Measurements from ENCODE around the gene MYL5.
A peak's percentile ranks its signal among the peaks of the same experiment; 100 is the strongest.
"Not testable (repeated sequence)": the region's sequence is repeated elsewhere in the genome, so short reads cannot be mapped to it uniquely, and the experiment has no call there.

Gene MYL5

DNA sequence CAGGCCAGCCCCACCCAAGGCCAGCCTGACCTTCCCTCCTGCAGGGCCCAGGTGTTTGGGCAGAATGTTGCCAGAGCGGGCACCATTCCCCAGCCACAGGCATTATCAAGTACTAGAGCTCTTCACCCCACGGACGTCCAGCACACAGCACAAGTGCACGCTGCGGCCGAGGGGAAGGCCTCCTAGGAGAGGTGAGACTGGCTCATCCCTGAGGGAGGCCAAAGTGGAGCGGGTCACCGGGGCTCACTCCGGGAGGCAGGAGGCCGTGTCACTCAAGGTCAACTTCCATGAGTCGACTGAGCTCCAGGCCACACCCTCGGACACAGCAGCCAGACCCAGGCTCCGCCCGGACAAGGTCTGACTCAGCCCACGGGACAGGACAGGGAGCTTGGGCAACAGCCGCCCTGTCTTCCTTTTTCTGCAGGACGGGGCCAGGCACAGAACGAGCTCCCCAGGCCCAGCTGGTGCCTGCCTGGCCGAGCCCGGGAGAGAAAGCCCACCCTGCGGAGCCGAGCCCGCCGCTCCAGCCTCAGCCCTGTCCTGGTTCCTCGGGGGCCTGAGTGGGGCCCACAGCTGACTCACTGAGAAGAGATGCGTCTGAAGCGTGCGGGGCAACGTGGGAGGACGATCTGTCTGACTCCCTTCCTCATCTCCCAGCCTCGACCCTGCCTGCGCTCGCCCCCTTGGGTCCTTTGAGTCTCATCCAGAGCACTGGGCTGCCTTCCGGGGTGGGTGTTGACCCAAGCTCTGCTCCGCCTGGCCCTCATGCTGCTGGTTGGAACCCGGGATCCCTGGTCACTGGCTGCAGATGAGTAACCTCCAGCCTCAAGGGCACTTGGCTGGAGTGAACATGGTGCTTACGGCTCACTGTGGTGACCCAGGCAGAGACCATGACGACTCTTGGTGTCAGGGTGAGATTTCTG lies 13.0 kb downstream of the MYL5 start:
- DNase-seq = no peak

DNA sequence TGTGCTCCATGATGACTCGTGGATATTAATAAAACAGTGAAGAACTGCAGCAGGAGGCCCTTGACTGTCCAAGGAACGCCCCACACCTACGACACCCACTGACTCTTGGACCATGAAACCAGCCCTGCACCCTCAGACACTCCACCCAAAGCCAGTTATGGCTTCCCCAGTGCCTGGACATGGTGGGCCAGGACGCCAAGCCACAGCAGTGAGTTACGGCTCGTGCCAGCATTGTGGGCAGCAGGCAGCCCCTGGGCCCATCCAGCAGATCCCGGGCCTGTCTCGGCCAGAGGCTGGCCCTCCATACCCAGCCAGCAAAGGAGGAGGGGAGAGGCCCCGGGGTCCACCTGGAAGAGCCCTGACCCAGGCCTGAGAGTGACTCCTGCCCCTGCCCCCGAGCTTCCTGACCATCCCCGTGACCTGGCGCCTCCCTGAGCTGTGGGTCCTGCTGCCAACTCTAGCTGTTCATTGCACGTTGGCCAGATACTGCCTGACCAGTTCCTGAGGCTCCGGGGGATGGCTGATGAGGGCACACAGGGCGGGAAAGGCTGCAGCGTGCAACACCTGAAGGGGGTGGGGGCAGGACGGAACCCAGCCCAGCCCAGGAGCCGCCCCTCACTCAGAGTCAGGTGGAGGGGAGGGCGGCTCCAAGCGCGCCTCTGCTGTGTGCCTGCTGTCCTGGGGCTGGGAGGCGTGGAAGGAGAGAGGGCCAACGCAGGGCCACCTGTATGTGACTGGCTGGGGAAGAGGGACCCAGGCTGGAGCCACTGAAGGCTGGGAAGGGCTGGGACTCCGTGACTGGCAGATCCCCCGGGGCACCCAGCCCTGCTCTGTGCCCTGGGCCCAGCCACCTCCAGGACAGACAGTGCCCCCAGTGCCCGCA lies 13.9 kb downstream of the MYL5 start:
- DNase-seq = no peak

DNA sequence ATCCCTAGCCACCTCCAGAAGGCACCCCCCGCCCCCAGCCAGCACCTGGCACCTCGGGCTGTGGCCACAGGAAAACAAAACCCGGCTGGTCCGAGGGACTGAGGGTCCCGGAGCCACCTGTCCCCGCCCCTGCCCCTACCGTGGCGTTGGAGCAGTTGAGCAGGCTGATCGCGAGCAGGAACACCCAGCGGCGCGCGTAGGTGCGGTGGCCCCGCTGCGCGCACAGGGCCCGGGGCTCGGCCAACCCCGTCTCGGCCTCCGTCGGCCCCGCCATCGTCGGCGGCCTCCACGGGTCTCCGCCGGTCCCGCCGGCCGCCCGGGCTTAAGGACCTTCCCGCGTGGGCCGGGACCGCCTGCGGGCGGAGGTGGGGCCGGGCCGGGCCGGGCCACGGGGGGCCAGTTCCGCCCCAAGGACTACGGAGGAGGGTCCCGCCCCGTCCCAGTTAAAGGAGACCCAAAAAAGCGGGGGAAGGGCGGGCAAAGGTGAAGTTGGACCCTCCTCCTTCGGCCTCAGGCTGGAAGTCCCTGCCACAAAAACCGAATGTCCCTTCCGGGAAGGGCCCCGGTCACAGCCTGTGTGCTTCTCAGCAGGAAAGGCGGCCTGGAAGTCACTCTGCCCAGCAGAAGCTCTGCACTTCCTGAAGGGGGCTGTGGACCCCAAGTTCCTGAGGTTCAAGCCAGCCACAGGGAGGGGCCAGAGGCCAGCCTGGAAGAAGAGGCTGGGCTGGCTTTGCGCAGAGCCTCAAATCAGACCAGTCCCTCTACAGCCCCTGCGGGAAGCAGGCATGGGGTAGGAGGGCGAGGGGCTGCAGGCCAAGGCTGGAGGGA lies 14.7 kb downstream of the MYL5 start, which contains the start of gene SLC49A3:
Gene SLC49A3, minus strand, starts transcription at position 298 of the 828 bp plus-strand sequence. Its CDS starts 24 bp downstream, at position 274.
- no peak for DNase-seq

DNA sequence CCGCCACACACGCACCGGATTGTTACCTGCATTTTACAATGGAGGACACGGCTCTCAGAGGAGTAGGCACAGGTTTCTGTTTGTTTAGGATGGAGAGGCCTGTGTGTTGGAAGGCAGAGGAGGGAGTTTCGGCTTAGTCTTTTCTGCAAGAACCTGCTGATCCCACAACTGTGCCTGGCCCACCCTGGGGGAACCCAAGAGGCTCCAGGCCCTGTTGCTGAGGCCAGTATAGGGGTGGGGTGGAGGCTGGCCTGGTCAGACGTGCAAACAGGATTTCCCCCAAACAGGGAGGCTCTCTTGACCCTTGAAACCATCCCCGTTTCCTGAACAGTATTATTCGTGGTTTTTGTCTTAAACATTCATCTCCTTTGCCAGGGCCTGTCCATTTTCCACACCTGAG lies 15.4 kb downstream of the MYL5 start:
- no peak for DNase-seq

DNA sequence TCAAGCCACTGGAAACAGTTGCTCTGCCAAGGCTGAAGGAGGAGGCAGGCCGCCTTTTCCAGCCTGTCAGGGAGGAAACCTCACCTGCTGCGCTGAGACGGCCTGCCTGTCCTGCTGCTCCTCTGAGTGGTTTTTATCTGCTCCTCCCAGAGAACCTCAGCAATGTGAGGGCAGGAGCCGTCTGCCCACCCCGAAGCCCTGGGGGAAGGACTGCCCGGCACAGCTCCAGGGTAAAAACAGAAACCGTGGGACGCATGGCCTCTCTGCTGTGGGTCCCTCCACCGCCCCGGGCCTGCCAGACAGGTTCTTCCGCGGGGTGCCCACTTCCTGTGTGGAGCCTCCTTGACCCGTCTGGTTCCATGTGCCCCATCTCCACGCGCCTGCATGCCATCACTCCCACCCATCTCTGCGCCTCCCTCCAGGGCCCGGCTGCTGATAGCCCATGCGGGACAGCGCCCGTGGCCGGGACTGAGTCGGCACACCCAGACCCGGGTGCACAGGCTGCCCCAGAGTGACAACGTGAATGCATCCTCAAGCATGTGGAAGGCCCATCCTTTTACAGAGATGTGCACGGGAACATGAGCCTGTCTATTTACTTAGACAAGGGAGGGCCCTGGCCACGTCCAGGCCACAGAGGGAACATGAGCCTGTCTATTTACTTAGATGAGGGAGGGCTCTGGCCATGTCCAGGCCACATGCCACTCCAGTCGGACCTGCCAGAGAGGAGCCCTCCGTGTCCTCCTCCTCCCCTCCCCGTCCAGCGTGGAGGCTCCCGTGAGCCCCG lies 18.6 kb downstream of the MYL5 start:
- DNase-seq = no peak

DNA sequence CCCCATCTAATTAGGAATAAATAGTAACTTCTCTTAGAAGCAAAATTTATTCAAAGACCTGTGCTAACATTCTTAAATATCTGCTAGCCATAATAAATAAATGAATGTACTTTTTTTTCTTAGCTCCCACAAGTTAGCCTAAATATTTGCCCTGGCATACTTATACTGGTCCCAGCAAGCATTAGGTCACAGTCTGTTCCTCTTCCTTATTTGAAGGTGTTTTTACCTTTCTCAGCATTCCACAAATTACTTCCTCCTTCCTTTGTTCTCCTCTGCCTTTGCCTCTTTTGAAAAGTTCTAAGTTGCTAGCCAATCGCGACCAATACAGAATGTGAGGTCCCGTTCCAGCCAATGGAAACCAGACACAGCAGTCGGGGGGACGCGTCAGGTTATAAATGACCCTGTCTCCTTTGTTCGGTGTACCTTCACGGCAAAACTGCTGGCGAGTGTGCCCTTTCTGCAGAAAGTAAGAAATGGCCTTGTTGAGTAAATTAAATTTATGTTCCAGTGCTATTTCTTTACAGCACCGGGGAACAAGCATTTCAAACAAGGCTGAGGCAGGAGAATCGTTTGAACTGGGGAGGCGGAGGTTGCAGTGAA lies 20.1 kb downstream of the MYL5 start:
- not testable (repeated sequence) for DNase-seq

DNA sequence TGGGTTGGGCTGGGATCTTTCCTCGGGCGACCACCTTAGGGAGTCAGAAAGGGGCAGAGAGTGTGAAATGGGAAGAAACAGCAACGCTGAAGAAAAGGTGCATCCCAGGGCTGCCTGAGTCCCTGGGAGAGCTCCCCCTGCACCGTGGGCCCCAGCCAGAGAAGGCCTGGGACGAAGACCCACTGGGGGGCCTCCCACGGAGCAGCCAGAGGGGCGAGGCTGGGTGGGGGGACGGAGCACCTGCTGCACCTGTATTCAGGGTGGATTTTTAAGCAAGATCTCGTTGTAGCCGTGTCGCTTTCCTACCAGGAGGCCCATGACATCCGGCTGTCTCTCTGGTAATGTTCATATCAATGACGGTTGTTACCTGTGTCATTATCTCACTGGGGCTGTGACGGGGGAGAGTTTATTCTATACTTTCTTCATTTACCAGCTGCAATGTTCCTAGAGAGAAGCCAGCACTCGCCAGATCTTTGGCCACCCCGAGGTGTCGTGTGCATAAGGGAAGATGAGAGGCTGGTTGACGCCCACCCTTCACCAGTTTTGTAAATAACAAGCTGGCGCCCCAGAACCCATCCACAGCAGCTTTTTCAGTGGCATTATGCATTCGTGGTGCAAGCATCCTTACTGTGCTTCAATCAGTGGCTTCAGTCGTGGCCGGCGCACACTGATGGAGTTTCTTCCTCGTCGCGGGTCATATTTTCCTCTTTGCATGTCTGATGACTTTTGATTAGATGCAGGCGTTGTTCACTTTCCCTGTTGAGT lies 25.7 kb downstream of the MYL5 start:
- DNase-seq = no peak

DNA sequence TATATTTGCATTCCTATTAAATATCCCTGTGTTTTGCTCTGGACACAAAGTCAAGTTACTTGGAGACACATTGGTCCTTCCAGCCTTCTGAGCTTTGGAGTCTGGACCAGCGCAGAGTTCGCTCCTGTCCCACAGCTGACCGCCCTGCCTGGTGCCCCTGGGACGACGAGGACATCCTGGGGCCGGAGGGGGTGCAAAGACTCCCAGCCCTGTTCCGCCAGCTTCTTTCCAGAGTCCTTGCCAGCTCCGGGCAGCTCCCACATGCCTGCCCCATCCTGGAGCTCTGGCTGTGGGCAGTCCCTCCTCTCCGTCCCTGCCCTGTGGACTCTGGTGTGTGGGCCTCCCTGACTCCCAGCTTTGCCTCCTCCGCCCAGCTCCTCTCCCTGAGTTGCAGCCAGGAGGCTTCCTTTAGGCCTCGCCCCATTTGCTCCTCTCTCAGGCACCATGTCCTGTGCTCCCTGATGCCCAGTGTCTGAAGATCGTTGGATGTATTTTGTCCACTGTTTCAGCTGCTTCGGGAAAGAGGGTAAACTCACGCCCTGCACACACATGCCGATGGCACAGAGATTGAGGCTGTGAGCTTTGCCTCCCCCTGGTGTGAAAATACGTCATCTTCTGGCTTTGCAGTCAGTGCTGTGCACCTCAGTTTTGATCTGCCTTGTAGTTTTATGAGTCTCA lies 26.4 kb downstream of the MYL5 start:
- no peak for DNase-seq

DNA sequence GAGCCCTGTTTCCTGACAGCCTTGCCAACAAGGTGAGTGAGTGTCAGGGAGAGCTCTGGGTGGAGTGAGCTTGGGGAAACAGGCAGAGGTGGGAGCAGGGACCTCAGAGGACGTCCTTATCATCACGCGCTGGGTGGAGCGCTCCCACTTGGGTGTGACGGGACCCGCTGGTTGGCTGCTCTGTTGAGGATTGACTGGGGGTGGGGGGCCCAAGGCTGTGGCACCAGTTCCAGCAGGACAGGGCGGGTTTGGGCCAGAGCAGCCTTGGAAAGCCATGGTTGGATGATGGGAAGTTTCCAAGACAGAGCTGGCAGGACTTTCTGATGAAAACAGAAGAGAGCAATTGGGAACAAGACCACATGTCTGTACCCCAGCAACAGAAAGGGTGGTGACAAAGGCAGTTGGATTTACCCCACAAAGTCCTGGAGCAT lies 28.3 kb downstream of the MYL5 start:
- no peak for DNase-seq

DNA sequence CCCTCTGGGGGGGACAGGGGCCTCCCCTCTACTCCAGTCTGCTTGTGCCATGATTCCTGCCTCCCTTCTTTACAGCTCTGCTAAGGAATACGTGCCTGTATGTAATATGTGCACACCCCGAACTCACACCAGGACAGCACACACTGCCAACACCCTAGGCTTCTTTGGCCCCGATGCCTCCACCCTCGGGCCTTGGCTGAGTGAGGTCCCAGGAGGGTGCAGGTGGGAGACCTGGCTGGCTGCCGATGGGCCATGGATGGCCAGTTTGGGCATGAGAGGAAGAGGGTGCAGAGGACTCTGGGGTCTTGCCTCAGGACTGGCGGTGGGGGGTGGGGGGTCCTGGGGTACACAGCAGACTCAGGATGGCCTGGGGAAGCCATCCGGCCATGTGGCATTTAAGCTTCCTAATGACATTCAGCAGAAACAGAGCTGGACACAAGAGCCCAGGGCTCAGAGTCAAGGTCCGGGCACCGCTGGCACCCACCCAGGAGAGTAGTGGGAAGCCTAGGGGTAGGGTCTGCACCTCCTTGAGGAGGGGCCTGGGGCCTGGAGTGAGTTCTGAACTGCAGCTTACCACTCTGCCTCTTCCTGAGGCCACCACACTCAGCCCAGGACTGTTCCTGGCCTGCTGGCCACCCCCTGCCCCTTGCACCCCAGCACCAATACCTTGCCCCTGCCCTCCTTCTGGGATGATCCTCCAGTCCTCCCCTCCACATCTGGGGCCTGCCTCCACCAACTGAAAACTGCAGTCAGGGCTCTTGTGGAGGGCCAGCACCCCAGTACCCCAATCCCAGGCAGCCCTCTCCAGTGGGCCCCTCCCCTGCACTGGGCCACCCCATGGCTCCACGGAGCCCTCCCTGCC lies 29.2 kb downstream of the MYL5 start:
- DNase-seq = no peak

DNA sequence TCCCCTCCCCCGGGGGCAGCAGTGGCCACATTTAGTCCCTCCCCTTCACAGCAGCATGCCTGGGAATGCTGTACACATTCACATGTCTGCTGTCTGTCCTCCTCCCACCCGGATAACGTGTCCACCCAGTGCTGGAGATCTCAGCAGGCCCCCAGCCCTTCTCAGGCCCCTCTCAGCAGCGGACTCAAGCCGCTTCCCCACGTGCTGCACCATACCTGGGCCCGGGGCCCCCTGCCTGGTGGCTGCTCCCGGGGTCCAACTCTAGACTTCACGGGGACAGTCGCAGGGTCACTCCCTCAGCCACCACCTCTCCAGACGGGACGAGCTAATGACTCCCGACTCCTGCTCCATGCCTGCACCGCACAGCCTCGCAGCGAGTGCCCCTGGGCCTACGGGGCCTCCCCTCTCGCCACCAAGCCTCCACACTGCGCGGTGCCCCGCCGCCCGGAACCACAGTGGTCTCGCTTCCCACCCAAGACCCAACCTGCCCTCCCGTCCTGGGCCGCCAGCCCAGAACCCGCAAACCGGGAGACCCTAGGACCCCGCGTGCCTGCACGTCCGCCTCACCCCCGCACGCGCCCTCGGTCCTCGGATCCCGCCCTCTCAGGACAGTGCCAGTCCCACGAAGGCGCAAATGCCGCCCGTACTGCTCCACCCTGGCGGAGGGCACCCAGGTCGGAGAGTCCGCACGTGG lies 30.0 kb downstream of the MYL5 start:
- no peak for DNase-seq

DNA sequence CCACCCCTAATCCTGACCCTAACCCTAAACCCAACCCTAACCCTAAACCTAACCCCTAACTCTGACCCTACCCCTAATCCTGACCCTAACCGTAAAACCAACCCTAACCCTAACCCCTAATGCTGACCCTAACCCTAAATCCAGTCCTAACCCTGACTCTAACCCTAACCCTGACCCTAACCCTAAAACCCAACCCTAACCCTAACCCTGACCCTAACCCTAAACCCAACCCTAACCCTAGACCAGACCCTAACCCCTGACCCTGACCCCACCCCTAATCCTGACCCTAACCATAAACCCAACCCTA lies 30.6 kb downstream of the MYL5 start:
- no peak for DNase-seq

DNA sequence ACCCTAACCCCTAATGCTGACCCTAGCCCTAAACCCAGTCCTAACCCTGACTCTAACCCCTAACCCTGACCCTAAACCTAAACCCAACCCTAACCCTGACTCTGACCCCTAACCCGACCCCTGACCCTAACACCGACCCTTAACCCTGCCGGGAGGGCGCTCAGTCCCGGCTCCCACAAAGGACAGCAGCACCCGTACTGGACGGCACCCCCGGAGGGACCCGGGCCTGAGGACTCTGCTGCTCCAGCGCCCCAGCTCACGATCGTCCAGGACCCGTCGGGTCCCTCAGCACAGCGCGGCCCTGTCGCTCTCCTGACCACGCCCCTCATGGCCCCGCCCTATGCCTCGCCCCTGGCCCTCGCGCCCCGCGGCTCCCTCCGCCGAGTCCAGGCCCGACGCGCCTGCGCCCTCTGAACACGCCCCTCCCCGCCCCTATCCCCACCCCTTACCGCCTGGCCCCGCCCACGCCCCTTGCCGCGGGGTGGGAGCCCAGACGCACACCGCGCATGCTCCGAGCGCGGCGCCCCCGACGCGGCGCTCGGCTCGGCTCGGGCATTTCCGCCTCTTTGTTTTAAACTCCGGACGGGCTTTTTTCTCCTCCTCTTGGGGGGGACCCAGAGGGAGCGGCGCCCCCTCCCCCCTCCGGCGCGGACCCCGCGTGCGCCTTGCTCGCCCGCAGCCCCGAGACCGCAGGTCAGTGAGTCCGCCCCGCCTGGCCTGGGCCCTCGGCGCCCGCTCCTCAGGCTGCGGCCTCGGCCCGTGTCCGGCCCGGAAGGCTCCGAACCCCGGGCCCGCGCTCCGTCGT lies 31.1 kb downstream of the MYL5 start, which contains the start of gene PCGF3:
Gene PCGF3, plus strand, starts transcription at position 555 of the 805 bp plus-strand sequence. CDS start 27,849 bp downstream, outside the sequence.
- peak; percentile 80 for DNase-seq

DNA sequence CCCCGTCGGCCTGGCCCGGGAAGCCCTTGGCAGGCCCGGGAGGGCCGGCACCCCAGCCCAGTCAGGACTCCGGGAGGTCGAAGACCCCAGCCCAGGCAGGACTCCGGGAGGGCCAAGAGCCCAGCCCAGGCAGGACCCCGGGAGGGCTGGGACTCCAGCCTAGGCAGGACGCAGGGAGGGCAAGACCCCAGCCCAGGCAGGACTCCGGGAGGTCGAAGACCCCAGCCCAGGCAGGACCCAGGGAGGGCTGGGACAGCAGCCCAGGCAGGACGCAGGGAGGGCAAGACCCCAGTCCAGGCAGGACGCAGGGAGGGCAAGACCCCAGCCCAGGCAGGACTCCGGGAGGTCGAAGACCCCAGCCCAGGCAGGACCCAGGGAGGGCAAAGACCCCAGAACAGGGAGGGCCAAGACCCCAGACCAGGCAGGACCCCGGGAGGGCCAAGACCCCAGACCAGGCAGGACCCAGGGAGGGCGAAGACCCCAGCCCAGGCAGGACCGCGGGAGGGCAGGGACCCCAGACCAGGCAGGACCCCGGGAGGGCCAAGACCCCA lies 31.8 kb downstream of the MYL5 start:
- not testable (repeated sequence) for DNase-seq

DNA sequence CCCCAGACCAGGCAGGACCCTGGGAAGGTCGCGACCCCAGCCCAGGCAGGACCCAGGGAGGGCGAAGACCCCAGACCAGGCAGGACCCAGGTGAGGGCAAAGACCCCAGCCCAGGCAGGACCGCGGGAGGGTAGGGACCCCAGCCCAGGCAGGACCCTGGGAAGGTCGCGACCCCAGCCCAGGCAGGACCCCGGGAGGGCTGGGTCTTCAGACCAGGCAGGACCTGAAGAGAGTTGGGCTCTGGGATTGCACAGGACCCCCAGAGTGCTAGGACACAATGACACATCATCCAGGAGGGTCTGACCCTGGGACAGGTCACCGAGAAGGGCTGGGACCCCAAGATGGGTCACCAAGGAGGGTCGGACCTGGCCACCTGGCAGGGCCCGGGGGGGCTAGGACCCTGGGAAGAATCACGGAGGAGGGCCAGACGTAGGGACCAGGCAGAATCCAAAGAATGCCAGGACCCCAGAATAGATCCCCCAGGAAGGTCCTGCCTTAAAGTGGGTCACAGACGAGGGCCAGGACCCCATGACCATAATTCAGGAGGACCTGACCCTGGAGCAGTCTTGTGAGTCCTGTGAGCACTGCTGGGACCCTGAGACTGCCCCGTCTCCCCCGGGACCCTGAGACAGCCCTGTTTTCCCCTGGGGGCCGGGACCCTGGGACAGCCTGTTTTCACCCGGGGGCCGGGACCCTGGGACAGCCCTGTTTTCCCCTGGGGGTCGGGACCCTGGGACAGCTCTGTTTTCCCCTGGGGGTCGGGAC lies 32.7 kb downstream of the MYL5 start:
- DNase-seq = no peak

DNA sequence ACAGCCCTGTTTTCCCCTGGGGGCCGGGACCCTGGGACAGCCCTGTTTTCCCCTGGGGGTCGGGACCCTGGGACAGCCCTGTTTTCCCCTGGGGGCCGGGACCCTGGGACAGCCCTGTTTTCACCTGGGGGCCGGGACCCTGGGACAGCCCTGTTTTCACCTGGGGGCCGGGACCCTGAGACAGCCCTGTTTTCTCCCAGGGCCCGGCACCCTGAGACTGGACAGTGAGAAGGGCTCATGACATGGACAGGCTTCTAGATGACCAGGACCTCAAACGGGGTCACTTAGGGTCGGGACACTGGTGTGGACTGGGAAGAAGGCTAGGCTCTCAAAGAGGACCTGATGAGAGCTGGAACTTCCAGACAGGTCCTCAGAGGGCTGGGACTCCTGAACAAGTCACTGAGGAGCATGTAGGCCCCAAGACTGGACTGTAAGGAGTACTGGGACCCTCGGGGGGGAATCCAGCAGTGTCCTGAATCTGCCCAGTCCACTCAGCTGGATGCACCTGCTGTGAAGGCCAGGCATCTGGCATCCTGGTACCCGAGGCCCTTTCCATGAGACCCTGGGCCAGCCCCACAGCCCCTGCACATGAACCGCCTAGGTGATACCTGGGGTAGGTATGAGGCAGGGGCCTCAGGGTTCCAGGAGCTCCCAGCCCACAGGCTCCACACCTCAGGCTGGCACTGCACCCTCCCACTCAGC lies 33.7 kb downstream of the MYL5 start:
- no peak for DNase-seq

Measured in NK-92 treated with Interleukin-12 subunit alpha and Interleukin-12 subunit beta, amount 100 ng/mL, for 24 hours (cell line).